RPMI7951 (cell line): Measurements from ENCODE around the gene RAD51B. TPM values are rescaled to one million over a fixed set of nuclear protein-coding genes. Genes with fewer than 3 reads are reported as not detected.

Experiments
- DNase-seq: peaks from one replicate; pipeline ENCODE4 v3.0.0-alpha.2; 2012; ENCODE audit warnings: low read depth
- total RNA-seq: library from RNA; depleted of rRNA; stranded (reverse); fragments of >200 nt; shearing (Covaris generic); gene quantifications from 2 replicates; pipeline ENCODE4 v1.2.3, GENCODE V29; 2014

Gene RAD51B
- total RNA-seq, 1 experiment from 2014 or later: 10.9 TPM

DNA sequence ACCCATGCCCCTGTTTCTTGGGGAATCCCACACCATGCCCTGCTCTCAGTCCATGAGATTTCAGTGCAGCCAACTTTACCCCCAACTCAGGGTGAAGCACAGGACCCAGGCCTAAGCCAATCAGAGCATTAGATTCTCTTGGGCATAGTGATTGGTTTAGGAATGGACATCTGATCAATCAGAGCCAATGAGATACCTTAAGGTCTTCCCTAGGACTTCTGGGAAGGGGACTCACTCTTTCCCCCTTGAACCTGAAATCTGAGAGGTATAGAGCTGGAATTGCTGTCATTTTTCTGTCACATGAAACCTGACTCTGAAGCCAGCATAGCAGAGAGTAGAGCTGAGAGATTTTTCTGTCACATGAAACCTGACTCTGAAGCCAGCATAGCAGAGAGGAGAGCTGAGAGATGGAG, 846.2 kb downstream of the RAD51B start:
- DNase-seq: no peak

DNA sequence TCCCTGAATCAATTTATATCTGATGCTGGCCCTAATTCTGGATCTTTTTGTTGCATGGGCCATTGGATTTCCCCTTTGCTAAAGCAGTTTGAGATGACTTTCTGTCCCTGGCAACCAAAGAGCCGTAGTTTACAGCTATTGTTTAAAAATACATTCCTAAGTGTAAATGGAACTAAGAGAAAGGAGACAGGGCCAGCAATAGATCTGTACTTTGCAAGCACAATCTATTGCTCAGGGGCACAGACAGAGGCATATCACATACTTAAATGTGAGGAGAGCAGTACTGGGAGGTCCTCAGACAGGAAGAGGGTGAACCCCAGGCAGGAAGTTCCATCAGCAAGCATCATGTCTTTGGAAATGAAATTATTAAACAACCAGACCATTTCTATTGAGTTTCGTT, 846.7 kb downstream of the RAD51B start:
- no peak for DNase-seq

DNA sequence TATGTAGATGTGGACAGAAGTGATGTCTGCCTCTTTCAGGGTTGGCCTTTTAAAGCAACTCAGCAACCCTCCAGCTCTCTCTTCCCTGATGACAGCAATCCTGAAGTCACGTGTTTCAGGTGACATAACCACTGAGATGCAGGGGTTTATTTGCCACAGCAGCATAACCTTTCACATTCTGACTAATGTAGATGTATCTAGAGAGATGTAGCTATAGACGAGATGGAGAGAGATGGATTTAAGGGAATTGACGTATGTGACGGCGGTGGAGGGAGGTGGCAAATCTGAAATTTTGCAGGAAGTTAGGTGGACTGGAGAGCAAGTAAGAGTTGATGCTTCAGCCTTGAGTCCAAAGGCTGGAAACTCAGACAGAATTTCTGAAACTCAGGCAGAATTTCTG, 847.3 kb downstream of the RAD51B start:
- no peak for DNase-seq

DNA sequence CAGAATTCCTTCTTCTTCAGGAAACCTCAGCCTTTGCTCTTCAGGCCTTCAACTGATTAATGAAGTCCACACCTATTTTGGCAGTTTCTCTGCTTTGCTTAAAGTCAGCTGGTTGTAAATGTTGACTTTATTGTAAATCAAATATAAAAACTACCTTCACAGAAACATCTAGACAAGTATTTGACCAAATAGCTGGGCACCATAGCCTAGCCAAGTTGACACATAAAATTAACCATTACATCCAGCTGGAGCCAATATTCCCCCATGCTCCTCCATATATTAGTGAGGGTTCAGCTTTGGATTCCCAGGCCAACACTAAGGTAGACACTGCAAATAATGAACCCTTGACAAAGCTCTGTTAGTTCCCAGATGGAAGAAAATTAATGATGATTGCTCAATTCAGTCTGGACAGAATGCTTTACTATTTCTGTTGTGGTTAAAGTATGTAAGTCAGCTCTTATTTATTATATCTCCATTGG, 847.8 kb downstream of the RAD51B start:
- DNase-seq: no peak

DNA sequence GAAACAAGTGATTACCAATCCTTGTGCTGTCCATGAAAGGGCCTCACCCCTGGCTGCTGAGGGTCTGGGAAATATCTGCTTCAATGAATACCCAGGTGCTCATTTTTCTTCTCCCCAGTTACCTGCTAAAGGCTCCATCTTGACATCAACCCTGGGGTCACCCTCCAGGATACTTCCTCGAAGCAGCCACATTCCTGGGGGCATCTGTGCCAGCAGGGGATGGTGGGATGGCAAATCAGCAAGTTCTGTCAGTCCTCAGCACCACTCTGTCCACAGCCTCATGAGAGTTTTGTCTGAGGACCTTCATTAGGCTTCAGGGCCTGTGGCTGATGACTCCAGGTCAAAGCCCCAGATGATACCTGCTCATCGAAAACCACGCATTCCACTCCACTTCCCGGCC, 848.4 kb downstream of the RAD51B start:
- no peak for DNase-seq

DNA sequence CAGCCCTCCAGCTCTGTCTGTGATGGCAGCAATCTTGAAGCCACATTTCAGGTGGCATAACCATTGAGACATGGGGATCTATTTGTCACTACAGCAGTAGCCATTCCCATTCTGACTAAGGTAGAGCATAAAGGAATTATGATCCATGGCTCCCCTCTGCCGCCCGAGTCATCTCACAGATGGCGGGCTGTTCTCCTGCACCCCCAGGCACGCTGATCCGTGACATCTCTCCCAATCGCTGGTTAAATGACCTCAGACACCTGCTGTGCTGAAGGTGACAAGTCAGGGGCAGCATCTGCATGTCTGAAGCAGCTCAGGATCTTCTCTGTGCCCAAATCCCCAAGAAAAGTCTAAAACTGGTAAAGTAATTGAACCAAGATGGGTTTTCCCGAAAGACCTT, 849.0 kb downstream of the RAD51B start:
- no peak for DNase-seq

DNA sequence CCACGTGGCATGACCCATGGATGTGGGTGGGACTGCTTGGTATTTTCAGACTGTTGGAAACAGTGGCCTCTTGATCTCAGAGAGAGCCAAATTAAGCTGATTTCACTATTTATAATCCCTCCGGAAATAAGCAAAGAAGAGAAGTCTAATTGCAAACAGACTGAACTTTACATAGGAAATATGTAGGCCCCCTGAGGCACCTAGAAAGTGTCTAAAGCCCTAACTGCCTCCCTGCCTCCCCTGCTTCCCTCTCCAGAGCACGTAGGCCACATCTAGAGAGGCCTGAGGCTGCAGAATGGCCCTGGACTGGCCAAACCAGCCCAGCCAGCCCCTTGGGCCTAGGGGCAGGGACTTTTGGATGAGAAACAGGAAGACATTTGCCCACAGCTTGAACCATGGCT, 849.5 kb downstream of the RAD51B start:
- DNase-seq: peak; percentile 97

DNA sequence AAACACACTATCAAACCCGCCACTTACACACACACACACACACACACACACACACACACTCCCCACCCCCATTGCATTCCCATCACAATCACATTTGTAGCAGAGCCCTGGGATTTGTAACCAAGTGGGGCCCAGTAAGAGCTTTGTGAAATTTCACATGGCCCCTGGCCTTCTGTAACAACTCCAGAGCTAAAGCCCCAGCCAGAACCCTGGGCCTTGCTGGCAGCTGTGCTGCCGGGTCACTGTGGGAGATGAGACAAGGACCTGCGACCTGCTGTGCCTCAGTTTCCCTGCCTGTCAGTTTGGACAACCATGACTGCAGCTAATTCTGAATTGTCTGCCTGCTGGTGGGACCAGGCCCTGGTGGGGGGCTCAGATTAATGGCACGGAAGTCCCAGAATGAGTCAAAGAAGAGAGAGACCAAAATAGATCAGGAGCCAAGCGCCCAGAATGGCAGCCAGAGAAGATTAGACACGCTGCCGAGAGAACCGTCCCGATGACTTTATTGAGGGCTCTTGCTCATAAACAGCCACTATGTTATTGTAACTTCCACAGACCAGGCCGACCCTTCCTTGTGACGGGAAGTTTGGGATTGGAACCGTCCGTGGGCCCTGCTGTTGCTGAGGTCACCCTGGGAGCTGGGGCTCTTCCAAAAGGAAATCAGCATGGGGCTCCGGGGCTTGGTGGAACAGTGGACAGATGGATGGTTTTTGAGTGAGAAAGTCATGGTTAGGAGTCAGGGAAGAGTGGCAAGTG, 850.2 kb downstream of the RAD51B start:
- DNase-seq: peak; percentile 93

DNA sequence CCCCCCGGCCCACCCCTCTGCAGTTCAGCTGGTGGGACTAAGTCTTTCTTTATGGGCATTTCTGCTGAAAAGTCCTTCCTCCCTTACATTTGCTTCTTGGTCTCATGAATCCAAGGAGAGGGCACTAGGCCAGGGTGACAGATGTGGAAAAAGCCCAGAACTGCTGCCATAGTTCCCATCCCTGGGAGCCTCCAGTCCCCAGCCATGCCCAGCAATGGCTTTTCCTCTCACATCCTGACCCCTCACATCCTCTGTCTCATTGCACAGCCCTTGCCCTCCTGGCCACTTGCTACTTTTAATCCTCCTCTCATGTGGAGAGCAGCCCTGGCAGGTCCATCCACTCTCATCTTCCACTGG, 850.8 kb downstream of the RAD51B start:
- no peak for DNase-seq

DNA sequence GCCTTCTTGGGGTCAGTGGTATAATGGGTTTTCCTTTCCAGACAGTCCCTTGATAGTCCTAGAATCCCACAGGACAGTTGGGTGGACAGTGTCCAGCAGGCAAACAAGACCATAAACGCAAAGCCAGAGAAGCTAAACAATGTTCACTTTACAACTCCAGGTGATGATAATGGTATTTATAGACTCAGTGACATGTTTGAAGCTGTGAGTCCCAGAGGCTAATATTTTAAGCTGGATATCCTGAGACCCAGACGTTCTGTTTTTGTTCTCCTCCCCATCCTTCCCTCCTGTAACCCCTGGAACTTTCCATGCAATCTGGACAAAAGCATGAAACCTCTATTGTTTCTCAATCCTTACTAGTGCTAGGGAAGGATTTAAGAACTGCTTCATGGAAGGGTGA, 852.3 kb downstream of the RAD51B start:
- DNase-seq: no peak

DNA sequence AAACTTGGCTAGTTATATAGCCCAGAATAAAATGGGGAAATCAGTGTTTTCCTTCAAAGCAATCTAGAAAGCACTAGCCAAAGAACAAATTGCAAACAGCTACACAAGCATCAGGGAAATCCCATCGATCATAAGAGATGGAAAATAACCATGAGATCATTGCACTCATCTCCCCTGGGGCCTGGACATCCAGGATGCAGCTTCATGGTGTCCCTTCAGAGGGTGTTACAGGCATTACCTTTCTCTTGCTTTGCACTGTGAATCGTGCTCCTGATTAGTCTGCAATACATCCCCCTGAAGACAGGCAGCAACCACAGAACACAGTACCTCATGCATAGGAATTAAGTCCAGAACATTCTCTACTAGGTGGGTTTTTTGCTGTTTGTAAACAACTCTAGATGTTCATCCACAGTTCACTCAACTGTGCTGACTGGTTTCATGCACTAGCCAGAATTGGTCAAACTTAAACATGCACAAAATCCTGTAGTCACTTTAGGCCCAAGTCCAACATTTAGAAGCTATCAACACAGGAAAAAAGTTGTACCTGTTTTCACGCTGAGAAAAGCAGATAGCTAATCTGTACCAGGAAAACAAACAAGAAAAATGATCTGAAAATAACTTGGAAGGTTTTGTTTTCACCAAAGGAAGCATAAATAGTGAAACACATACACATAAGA, 853.2 kb downstream of the RAD51B start:
- DNase-seq: no peak

DNA sequence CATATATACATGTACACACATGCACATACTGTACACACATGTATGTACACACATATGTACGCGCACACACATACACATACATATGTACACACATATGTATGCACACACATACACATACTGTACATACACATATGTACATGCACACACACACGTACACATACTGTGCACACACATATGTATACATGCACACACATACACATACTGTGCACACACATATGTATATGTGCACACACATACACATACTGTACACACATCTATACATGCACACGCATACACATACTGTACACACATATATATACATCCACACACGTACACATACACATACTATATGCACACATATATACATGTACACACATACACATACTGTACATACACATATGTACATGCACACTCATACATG, 853.9 kb downstream of the RAD51B start:
- DNase-seq: no peak

DNA sequence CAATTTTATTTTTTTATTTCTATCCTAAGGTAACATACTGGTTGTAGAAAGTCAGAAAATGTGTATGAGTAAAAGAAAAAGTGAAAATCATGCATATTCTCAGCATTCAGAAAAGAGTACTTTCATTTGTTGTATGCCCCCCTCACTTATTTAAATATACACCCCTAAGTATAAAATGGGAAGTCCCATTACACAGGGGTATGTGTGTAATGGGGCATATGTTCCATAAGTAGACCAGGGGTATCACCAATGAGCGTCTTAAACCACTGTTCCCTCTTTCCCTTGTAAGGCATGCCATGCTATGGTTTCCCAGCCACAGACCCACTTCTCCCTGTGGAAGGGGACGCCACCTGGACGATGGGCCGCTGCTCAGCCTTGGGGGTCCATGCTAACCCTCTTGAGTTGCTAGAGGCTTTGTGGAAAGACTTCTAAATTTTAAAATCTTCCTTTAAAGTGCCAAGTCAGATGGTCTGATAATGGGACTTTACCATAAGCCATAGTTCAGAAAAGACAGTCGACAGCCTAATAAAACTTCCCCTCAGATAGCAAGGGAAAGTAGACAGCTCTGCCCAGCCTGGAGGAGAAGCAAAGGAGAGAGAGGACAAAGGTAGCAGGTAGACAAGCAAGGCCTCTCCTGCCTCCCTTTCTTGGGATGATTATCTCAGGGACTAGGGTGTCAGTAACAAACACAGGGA, 855.1 kb downstream of the RAD51B start:
- no peak for DNase-seq

DNA sequence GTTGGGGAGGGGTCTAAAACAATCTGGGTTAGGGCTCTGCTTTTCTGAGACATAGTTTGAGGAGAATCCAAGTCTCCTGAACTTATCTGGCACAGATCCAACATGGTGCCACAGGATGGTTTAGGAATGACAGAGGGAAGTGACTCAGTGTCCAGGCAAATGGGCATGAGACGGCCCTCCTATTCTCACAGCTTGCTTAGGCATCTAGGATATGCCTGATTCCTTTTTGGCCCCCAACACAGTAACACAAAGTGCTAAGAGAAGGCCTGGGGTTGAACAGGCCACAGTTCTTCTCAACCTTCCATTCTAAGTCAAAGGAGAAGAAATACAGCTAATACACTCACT, 855.6 kb downstream of the RAD51B start:
- DNase-seq: peak; percentile 86

DNA sequence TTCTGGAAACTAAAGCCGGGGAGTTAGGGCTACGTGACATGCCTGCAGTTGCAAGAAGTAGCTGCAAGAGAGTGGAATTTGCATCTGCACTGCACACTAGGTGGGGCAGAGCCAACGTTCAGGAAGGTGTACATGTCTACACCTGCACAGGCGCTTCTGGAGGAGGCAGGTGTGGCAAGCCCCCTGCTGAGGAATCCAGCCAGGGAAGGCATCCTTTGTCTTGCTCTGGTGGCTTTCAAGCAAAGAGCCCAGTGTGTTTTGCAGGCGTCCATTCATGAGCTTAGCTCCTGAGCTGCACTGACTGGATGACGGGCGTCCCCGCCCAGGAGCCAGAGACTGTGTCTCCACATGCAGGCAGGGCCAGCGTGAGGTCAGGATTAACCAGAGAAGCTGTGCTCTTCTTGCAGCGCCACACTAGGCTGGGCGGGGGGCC, 856.9 kb downstream of the RAD51B start:
- DNase-seq: no peak

DNA sequence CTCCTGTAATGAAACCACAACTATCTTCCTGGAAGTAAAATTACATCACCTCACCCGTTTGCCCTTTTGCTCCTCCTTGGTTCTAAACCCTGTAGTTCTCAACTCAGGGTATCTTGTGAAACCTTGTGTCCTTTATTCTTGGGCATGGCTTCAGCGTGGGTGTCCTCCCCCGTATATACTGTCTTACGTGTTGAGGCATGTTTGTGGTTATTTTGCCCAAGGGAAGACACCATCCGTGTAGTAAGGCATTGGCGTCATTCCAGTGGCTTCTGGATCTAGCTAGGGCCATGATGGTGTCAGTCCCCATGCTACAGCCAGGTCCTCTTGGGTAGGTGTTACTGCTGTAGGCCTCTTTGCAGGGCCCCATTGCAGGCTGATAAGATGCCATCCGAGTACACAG, 857.9 kb downstream of the RAD51B start:
- DNase-seq: peak; percentile 74

DNA sequence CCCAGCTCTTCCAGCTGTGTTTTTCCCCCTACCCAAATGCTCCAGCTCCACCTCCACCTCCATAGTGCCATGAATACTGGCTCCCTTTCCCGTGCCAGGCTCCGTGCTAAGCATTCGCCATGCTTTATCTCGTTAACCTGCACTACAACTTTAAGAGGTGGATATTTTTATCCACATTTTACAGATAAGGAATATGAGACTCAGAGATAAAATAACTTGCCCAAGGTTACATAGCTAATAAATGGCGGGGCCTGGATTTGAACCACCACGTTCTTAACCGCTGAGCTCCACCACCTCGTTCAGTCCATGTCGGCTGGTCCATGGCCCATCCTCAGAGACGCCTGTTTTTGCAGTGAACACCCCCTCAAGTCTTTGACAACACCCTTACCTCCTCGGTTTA, 858.3 kb downstream of the RAD51B start:
- no peak for DNase-seq

DNA sequence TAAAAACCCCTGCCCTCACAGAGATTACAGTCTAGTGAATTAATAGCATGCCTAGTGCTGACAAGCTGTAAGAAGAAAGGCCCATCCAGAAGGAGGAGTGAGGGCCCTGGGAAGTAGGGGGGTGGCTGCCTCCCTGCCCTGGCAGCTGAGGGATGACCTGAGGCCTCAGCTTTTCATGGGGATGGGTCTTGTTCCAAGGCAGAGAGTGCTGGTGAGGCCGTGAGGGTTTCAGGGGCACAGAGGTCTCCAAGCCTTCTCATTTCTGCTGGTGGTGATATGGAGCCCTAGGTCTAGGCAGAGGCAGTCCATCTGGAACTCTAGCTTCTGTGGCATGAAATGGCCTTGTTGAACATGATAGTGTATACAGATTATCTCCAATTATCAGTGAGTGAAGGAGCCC, 858.9 kb downstream of the RAD51B start:
- DNase-seq: no peak

DNA sequence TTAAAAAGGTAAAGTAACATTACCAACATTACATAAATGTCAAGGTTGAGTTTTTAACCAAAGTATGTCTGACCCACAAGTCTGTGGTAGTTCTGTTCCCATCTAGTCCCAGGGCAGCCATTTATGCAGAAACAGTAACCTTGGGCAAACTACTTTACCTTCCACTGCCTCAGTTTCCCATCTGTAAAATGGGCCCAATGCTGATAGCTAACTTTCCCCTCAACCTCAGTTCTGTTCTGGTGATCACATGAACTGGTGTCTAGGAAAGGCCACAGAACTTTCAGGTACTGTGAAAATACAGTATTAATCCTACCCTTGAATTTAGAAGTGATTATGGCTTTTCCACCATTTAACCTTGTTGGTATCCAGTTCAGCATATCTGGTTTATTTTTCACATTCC, 859.7 kb downstream of the RAD51B start:
- DNase-seq: no peak

DNA sequence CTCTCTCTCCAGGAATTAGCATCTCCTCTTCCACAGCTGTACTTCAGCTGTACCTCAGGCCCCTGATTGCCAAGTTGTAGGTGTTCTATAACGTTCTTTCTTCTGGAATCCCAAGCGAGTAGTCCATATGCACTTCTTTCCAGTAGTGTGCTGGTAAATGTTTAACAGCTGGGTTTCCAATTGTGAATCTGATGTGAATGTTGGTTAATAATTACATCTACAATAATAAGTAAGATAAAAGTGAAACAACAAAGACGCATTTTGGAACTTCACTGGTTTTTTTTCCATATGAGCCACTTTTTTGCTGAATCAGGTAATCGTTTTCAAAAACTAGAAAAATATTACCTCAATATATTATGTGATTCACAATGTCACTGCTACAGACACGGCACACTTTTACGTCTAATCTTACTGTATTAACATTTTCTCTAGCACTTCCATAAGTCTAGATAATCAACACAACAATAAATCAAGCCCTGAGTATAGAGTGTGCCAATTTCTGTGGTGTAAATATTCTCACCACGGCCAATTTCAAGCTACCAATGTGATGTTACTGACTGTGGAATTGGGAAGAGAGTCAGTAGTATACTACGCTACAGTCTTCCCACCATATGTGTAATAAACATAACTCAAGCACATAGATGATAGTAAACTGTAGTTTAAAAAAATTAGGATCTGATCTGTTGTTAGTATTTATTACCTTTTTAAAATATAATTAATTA, 860.3 kb downstream of the RAD51B start:
- no peak for DNase-seq

DNA sequence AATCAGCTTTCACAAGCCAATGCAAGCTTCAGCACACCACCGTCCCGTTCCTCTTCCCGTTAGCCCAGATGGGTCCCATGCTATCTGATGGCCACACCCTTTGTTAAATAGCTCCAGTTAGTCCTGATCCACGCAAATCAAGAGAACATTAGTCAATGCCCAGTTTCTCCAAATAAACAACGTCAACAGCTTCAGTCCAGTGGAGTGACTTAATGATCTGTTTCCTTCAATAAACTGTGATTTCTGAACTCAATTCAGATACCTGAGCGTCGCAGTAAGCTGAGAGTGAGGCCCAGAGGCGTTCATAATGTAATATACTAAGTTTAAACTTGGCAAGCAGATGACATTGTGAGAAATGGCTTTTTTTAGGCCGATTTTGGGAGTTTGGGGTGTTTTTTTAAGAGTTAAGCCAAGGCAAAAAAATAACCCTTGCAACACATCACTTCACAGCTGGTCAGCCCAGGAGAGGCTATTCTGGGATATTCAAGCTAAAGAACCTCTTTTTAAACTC, 861.0 kb downstream of the RAD51B start:
- DNase-seq: peak; percentile 67
